ENCODE measurements around the gene MNT.
A peak's percentile ranks its signal among the peaks of the same experiment; 100 is the strongest.
"Not testable (repeated sequence)": the region's sequence is repeated elsewhere in the genome, so short reads cannot be mapped to it uniquely, and the experiment has no call there.

The MNT gene, protein sequence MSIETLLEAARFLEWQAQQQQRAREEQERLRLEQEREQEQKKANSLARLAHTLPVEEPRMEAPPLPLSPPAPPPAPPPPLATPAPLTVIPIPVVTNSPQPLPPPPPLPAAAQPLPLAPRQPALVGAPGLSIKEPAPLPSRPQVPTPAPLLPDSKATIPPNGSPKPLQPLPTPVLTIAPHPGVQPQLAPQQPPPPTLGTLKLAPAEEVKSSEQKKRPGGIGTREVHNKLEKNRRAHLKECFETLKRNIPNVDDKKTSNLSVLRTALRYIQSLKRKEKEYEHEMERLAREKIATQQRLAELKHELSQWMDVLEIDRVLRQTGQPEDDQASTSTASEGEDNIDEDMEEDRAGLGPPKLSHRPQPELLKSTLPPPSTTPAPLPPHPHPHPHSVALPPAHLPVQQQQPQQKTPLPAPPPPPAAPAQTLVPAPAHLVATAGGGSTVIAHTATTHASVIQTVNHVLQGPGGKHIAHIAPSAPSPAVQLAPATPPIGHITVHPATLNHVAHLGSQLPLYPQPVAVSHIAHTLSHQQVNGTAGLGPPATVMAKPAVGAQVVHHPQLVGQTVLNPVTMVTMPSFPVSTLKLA

GRCh38 chr17:2400877-2401425 lies at the start of gene MNT:
TSS of gene MNT (minus strand) at chr17:2401060. CDS start at chr17:2400712, 348 bp downstream.
- peak; percentile 88 for DNase-seq

DNA sequence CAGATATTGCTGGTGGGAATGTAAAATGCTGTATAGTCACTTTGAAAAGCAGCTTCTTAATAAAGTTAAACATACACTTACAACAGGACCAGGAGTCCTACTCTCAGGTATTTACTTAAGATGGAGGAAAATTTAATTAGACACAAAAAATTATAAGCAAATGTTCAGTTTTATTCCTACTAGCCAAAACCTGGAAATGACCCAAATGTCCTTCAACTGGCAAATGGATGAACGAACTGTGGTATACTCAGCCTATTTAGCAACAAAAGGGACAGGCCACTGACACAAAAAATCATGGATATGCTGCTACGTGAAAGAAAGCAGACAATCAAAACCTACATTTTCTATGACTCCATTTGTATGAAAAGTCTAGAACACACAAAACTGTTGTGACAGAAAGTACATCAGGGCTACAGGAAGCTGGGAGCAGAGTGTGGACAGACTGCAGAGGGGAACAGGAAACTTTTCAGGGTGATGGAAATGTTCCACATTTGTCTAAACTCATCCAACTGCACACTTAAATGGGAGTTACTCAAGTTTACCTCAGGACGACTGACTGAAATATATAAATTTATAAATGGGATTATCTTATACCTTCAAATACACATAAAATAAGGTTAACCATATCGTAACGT lies 49.3 kb upstream of the MNT start:
- DNase-seq = no peak

GRCh38 chr17:2449486-2449885 lies 48.6 kb upstream of the MNT start:
- DNase-seq = no peak

DNA sequence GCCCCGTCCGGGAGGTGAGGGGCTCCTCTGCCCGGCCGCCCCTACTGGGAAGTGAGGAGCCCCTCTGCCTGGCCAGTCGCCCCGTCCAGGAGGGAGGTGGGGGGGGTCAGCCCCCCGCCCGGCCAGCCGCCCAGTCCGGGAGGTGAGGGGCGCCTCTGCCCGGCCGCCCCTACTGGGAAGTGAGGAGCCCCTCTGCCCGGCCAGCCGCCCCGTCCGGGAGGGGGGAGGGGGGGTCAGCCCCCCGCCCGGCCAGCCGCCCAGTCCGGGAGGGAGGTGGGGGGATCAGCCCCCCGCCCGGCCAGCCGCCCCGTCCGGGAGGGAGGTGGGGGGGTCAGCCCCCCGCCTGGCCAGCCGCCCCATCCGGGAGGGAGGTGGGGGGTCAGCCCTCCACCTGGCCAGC lies 46.6 kb upstream of the MNT start:
- not testable (repeated sequence) for DNase-seq

GRCh38 chr17:2445638-2446037 lies 44.8 kb upstream of the MNT start:
- no peak for DNase-seq

- DNase-seq = no peak
Measured at GRCh38 chr17:2444382-2444781, 43.5 kb upstream of the MNT start.

DNA sequence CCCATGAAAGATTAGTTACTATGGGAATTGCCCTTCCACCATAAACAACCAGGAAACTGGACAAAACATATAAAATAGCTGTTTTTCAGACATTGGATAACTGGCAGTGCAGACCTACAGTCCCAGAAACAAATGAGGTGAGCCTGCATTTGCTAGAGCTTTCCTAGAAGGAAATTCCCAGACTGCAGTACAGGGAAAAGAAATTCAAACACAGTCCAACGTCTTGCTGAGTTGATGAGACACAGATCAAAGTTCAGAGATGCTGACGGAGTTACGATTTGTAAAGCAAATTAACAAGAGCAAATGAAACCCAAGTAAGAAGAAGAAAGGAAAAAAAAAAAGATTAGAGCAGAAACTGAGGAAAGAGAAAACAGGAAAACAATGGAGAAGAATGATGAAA lies 41.3 kb upstream of the MNT start:
- no peak for DNase-seq

GRCh38 chr17:2440930-2441329 lies 40.1 kb upstream of the MNT start:
- DNase-seq = no peak

DNA sequence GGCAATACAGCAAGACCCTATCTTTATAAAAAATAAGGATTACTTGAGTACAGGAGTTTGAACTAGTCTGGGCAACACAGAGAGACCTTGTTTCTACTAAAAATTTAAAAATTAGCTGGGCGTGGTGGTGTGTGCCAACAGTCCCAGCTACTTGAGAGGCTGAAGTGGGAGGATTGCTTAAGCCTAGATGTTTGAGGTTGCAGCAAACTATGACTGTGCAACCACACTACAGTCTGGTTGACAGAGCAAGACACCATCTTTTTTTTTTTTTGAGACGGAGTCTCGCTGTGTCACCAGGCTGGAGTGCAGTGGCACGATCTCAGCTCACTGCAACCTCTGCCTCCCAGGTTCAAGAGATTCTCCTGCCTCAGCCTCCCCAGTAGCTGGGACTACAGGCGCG lies 39.1 kb upstream of the MNT start:
- not testable (repeated sequence) for DNase-seq

DNA sequence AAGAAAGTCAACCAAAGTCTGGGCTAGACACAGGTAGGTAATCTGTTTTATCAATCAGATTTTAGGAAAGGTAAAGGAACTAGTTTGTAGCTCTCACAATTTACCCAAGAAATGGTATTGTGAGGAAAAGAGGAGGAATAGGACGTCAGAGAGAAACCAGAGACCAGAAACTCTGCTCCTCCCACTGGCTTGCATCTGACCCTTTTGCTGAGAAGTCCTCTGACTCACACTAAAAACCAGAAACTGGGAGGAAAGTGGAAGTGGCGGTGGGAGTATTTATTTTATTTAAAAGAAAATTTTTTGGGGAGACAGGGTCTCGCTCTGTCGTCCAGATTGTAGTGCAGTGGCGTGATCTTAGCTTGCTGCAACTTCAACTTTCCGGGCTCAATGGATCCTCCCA lies 38.0 kb upstream of the MNT start:
- DNase-seq = no peak

GRCh38 chr17:2436316-2436905 lies 35.6 kb upstream of the MNT start:
- DNase-seq = no peak

DNA sequence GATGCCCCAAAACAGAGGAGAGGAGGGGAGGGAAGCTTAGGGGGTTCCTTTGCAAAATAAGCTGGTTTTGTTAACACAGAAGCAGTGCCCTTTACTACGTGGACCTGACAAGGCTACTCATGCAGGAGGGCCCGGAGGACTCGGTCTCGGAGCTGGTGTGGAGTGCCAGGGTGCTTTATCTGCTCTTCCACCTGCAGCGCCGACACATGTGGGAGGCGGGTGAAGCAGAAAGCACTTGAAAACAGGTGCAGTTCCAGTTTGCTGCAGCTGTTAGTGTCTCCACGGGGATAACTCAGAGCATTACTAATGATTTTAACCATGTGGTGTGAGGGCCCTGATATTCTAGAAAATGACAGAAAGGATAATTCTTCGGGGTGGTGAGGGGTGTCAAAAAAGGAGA lies 35.0 kb upstream of the MNT start:
- no peak for DNase-seq

DNA sequence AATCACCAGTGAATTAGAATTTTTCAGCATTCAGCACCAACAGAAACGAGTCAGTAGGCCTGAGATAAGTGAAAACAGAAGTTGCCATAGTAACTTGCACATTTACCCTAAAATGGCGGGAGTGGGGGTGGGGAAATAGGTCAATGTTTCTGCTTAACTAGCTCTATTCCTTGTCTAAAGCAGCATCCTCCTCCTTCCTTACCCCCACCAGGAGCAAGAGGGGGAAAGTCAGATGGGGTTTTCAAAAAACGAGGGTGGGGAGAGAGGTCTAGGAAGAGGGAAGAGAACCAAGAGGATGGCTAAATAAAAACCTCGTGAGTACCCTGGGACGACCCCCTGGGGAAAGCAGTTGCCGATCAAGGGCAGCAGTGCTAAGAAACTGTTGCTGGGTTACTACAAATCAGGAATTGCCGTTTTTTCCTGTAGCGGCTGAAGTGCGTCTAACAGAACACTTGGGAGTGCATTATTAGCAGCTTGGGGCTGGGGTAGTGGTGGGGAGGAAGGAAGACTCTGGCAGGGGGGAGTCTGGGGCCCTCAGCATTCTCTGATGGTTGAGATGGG lies 34.4 kb upstream of the MNT start:
- no peak for DNase-seq

GRCh38 chr17:2433696-2434095 lies 32.8 kb upstream of the MNT start:
- no peak for DNase-seq

DNA sequence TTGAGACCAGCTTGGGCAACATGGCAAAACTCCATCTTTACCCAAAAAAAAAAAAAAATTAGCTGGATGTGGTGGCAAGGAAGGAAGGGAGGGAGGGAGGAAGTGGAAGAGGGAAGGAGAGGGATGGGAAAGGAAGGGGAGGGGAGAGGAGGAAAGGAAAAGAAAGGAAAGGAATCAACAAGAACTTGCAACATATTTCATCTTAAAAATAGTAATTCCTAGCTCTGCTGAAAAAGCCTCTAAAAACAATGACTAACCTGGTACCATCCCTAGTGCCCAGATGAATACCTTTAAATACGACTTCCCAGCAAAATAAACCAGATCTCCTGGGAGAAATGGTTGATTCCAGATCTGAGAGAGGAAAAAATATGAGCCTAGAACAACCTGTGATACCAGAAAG lies 27.1 kb upstream of the MNT start:
- no peak for DNase-seq

GRCh38 chr17:2427215-2427614 lies 26.4 kb upstream of the MNT start:
- no peak for DNase-seq

DNA sequence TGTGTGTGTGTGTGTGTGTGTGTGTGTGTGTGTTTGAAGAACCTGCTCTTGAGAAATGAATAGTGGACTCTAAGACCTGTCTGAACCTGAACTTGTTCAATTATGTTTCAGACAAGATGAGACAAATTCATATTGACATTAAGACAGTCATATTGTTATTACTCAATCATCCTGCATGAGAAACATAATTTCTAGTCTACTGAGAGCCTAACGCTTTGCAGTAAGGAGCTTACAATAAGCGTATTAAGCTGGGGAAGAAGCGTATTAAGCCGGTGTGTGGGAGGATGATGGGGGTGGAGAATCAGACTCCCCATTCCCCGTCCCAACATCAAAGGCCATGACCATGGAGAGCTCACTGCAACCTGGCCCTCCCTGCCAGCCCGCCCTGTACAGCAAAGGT lies 22.4 kb upstream of the MNT start:
- DNase-seq = no peak

- no peak for DNase-seq
Measured at GRCh38 chr17:2421315-2422147, 20.7 kb upstream of the MNT start.

DNA sequence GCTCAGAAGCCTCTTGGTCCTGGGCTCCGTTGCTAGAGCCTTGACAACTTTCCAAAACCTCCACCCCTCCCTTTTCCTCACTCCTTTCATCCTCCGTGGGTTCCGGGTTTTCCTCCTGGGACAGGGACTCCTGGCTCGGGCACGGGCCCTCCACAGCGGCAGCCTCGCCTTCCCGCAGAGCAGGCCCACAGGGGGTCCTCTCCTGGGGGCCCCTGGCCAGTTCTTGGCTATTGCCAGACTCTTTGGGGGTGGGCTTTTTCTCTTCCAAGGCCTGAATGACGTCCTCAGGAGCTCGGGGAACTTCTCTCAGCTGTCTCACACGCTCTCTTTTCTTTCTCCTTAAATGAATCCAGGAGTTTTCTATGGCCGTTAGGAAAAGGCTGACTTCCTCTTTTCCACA lies 19.3 kb upstream of the MNT start:
- DNase-seq = no peak

DNA sequence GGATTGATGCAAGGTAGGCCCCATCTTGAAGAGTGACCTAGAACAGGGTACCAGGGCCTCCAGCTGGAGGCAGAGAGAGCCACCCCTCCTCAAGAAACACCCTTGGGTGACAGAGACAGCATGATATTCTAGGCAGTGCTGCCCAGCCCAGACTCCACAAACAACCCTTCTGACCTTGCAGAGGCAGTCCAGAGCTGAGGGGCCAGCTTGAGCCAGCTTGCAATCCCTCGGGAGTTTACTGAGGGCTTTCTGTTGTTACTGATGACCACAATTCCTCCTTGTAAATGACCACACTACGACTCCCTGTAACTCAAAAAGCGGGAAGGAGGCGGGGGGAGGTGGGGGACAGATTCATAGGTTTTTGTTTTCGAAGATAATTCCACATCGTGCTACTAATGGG lies 18.6 kb upstream of the MNT start:
- no peak for DNase-seq

GRCh38 chr17:2418572-2418971 lies 17.7 kb upstream of the MNT start:
- peak; percentile 17 for DNase-seq

DNA sequence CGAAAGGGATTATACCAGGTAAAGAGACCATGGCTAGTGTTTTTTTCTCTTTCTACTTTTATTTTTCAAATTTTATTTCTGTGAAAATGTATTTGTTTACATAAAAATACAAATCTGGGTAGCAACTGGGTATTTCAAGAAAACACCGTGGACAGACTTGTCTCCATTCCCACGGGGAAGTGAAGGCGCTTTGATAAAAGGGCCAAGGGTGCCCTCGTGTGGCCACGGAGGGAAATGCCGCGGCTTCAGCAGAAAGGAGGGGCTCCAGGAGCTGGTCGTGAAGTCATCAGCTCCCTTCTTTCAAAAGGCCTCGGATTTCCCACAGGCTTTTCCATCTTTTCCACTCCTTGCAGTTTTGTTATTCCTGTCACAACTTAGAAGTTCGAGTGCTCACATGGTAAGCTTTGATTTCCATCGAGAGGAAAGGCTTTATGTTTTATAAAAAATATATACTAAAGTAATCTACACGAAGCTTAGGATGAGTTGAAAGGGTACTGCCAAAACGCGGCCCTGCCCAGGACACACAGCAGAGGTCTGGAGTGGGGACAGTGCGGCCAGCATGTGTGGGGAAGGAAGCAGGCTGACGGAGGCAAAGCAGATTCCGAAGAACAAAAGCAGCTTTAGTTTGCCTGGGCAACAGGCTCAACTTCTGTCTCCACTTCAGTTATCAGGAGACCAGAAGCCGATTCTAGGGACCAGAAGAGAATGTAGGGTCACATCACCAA lies 15.3 kb upstream of the MNT start:
- no peak for DNase-seq

Measured in DMS 273 treated with DMSO at 0.1 percent for 48 hours (cell line).